Neural progenitor cell (in vitro differentiated cells): ENCODE data around the gene PDE1C.

Experiments used
- EZH2 ChIP-seq: fragments of 200-600 bp; sonication (generic); IDR thresholded peaks from 2 replicates; pipeline ENCODE4 v1.6.1; 2017; ENCODE audit warnings: antibody characterized with exemption, mild to moderate bottlenecking, moderate library complexity
- TF ChIP-seq, protein P1 (sequence below): fragments of 200-600 bp; sonication (generic); IDR thresholded peaks from 2 replicates; pipeline ENCODE4 v1.5.1; 2017; ENCODE audit warnings: antibody characterized with exemption, mild to moderate bottlenecking

DNA sequence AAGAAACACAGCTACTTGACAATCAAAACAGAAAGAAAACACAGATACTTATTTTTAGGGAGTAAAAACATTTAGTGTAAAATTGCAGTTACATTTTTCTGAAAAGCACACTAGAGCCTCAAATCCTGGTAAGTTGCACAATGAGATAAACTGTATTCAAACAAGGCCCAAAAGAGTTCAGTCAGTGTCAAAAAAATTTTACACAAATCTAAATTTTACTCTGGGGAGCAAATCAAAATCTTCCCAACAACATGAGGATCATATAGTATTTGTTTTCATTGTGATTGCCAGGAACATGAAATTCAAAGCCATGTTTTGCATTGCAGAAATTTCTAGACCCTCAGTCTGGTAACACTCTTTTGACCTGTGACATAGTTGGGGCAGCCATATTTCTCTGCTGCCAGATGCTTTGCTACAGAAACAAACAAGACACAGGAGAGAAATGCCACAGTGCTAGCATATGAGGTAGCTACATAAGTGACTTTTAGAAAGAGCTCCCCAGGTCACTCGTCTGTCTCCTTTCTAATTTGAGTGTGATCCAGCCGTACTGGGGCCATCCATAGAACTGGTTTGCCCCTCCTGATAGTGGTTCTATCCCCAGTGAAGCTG is 49.6 kb downstream of the PDE1C start:
- TF ChIP-seq, protein P1, sequence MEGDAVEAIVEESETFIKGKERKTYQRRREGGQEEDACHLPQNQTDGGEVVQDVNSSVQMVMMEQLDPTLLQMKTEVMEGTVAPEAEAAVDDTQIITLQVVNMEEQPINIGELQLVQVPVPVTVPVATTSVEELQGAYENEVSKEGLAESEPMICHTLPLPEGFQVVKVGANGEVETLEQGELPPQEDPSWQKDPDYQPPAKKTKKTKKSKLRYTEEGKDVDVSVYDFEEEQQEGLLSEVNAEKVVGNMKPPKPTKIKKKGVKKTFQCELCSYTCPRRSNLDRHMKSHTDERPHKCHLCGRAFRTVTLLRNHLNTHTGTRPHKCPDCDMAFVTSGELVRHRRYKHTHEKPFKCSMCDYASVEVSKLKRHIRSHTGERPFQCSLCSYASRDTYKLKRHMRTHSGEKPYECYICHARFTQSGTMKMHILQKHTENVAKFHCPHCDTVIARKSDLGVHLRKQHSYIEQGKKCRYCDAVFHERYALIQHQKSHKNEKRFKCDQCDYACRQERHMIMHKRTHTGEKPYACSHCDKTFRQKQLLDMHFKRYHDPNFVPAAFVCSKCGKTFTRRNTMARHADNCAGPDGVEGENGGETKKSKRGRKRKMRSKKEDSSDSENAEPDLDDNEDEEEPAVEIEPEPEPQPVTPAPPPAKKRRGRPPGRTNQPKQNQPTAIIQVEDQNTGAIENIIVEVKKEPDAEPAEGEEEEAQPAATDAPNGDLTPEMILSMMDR = no peak
- TF ChIP-seq EZH2 = no peak
